Tibial nerve (tissue), 3 donors: ENCODE measurements around the gene NDUFAF8.

Source experiments
- POLR2A ChIP-seq, 2 donors: fragments of 450-650 bp; IDR thresholded peaks; one replicate each; pipeline ENCODE4 v1.6.1; 2017; ENCODE audit warnings: antibody characterized with exemption in 2 of 2, mild to moderate bottlenecking in 2 of 2, moderate library complexity in 2 of 2
- TF ChIP-seq, protein P1 (sequence below), 5 experiments: fragments of 200-600 bp in 3 of 5; fragments of 450-650 bp in 2 of 5; sonication (generic) in 3 of 5; IDR thresholded peaks; one replicate each; pipeline ENCODE4 v1.5.1; 2016 to 2019; ENCODE audit warnings: antibody characterized with exemption in 5 of 5, mild to moderate bottlenecking in 3 of 5, moderate library complexity in 2 of 5

DNA sequence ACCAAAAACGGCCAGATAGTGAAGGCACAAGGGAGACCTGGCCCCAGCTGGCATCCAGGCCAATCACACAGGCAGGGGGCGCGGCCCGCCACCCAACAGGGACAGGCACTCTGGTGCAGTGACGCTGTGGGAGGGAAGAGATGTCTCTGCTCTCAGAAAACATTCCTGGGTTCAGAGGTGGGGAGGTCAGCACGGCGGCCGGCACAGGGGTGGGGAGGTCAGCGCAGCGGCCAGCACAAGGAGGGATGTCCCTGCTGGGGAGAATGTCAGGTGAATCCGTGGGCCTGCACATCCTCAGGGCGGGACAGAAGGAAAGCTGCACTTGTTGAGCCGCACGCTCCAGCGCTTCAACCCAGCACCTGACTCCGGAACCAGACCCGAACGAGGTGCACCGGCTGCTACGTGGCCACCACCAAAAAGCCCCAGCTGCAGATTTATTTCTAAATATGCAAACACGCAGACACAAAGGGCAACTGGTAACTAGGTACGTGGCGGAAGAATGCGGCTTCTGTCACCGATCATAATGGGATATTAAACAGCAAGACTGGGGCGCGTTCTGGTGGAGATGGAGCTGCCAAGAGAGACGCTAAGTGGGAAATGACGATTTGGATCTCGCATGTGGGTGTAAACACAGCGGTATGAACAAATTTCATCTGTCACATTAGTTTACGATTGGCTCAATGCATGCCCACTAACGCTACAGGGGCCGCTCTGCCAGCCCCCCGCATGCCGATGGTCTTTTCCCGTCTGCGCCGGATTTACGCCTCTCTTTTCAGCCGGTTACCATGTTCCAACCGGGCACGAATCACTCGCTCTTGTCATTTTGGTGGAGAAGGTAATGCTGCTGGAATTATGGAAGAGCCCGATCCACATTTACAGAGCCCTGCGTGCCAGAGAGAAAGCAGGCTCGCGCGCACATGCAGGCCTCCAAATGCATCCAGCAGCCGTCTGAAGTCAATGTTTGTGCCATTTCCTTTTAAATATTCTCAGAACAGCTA lies 40.5 kb downstream of the NDUFAF8 start:
- TF ChIP-seq, protein P1, sequence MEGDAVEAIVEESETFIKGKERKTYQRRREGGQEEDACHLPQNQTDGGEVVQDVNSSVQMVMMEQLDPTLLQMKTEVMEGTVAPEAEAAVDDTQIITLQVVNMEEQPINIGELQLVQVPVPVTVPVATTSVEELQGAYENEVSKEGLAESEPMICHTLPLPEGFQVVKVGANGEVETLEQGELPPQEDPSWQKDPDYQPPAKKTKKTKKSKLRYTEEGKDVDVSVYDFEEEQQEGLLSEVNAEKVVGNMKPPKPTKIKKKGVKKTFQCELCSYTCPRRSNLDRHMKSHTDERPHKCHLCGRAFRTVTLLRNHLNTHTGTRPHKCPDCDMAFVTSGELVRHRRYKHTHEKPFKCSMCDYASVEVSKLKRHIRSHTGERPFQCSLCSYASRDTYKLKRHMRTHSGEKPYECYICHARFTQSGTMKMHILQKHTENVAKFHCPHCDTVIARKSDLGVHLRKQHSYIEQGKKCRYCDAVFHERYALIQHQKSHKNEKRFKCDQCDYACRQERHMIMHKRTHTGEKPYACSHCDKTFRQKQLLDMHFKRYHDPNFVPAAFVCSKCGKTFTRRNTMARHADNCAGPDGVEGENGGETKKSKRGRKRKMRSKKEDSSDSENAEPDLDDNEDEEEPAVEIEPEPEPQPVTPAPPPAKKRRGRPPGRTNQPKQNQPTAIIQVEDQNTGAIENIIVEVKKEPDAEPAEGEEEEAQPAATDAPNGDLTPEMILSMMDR (IDR thresholded peaks at IDR 0.05): no peak
- no peak for TF ChIP-seq POLR2A (IDR thresholded peaks at IDR 0.05)
